Measurements from ENCODE around the gene AQP10.
A peak's percentile ranks its signal among the peaks of the same experiment; 100 is the strongest.
"Not testable (repeated sequence)": the region's sequence is repeated elsewhere in the genome, so short reads cannot be mapped to it uniquely, and the experiment has no call there.

AQP10 gene, protein sequence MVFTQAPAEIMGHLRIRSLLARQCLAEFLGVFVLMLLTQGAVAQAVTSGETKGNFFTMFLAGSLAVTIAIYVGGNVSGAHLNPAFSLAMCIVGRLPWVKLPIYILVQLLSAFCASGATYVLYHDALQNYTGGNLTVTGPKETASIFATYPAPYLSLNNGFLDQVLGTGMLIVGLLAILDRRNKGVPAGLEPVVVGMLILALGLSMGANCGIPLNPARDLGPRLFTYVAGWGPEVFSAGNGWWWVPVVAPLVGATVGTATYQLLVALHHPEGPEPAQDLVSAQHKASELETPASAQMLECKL

GRCh38 chr1:154320882-154321608 is at the start of gene AQP10:
AQP10 (plus strand) TSS chr1:154321093; CDS start chr1:154321156, 63 bp downstream.
- CTCF ChIA-PET = interaction anchor here (0.6 to 2.6 kb wide), 2 partner anchors 13 to 14 kb away, joined by 3 to 9 read pairs; no protein-coding TSS in a partner anchor
- POLR2A ChIA-PET (ENCODE audit: low non-redundant PET) = interaction anchor here (0.6 to 0.7 kb wide), 2 partner anchors 102 to 558 kb away, joined by 3 to 6 read pairs; no protein-coding TSS in a partner anchor
- H3K27ac ChIP-seq = peak within 1 kb of the TSS; percentile 76
- no peak for DNase-seq (ENCODE audit: low spot score)
- no peak for TF ChIP-seq CTCF (conservative IDR thresholded peaks at IDR 0.05; ENCODE audit: low read depth)

GRCh38 chr1:154272217-154272998 is 48.5 kb upstream of the AQP10 start, which contains the start of gene HAX1:
HAX1 (plus strand) TSS chr1:154272629; CDS start chr1:154272724, 95 bp downstream.
- TF ChIP-seq CTCF (conservative IDR thresholded peaks at IDR 0.05; ENCODE audit: low read depth) = peak; percentile 80
- peak within 1 kb of the TSS; percentile 90 for H3K27ac ChIP-seq
- POLR2A ChIA-PET (ENCODE audit: low non-redundant PET) = interaction anchor here (0.5 kb wide), 1 partner anchor 329 kb away, joined by 6 read pairs; no protein-coding TSS in a partner anchor
- peak; percentile 96 for DNase-seq (ENCODE audit: low spot score)
- CTCF ChIA-PET = interaction anchor here (0.6 to 1.5 kb wide), 9 partner anchors 53 to 286 kb away, joined by 3 to 5 read pairs (median 4); partner anchors contain the start of gene RAB13

DNA sequence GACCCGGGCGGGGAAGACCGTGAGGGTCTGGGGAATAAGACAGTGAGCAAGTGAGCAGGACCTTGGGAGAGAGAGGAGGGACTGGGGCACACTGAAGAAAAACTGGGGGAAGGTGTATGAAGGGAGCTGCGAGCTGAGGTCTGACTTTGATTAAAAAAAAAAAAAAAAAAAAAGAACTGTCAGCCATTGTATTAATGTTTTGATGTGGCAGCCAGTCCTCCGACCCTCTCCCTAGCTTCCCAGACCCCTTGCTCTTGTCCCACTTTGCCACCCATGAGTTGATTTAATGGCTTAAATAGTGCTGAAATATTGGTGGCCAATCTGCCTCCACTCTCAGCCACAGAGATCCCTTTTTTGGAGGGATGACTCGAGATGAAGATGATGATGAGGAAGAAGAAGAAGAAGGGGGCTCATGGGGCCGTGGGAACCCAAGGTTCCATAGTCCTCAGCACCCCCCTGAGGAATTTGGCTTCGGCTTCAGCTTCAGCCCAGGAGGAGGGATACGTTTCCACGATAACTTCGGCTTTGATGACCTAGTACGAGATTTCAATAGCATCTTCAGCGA is 47.8 kb upstream of the AQP10 start:
- no peak for TF ChIP-seq CTCF (conservative IDR thresholded peaks at IDR 0.05; ENCODE audit: low read depth)
- H3K27ac ChIP-seq = peak overlapping the region; percentile 90
- ChIA-PET CTCF (interaction anchor here (0.6 to 1.5 kb wide), 2 partner anchors 10 to 61 kb away, joined by 5 to 6 read pairs; no protein-coding TSS in a partner anchor), POLR2A (ENCODE audit: low non-redundant PET) (interaction anchor here (0.5 kb wide), 1 partner anchor 329 kb away, joined by 6 read pairs; no protein-coding TSS in a partner anchor)
- no peak for DNase-seq (ENCODE audit: low spot score)

- POLR2A ChIA-PET (ENCODE audit: low non-redundant PET) = no interaction called here
- peak; percentile 29 for TF ChIP-seq CTCF (conservative IDR thresholded peaks at IDR 0.05; ENCODE audit: low read depth)
- no peak overlapping the region for H3K27ac ChIP-seq
- CTCF ChIA-PET = interaction anchor here (0.6 to 1.2 kb wide), 2 partner anchors 51 to 126 kb away, joined by 3 to 6 read pairs; no protein-coding TSS in a partner anchor
- DNase-seq (ENCODE audit: low spot score) = no peak
Observed at GRCh38 chr1:154276797-154277196, 44.1 kb upstream of the AQP10 start.

- DNase-seq (ENCODE audit: low spot score); CTCF ChIA-PET; H3K27ac ChIP-seq; POLR2A ChIA-PET (ENCODE audit: low non-redundant PET): not testable (repeated sequence)
Observed at GRCh38 chr1:154287591-154287990, 33.3 kb upstream of the AQP10 start.

- no peak for TF ChIP-seq CTCF (conservative IDR thresholded peaks at IDR 0.05; ENCODE audit: low read depth)
- POLR2A ChIA-PET (ENCODE audit: low non-redundant PET) = no interaction called here
- no peak overlapping the region for H3K27ac ChIP-seq
Observed at GRCh38 chr1:154288661-154289060, 32.2 kb upstream of the AQP10 start.

More at GRCh38 chr1:154288661-154289060, 32.2 kb upstream of the AQP10 start:
- DNase-seq (ENCODE audit: low spot score) = no peak
- CTCF ChIA-PET = no interaction called here
